ENCODE measurements around the gene BMP5. TPM values are rescaled to one million over a fixed set of nuclear protein-coding genes. Genes with fewer than 3 reads are reported as not detected.

The BMP5 gene
- total RNA-seq, 1 donor from 2014 or later = 2.2 TPM

DNA sequence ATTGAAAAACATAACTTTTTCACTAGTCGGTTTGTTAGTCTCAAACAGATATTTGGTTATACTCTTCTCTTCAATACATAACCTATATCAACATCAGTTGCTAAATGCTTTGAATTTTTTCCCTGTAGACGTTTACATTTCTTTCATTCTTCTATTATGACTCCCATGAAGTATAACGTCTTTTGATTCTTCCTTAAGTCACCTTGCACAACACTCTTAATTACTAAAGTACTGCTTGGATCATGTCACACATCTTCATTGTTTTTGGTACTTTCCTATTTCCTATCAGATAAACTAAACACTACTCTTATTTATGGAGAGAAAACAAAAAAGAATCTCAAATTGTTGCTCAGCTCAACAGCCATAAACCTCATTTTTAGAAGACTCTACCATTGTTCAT lies 23.0 kb upstream of the BMP5 start:
- Mint-ChIP-seq H3K27ac (ENCODE audit: unreplicated experiment) (no peak overlapping the region), H3K27me3 (ENCODE audit: low read depth) (no peaks in the 10 kb centered on the region), H3K36me3 (ENCODE audit: low read depth) (no peaks in the 10 kb centered on the region), H3K4me3 (no peak overlapping the region), H3K4me1 (peaks cover 4% of the 10 kb centered on the region), H3K9me3 (no peaks in the 10 kb centered on the region)
- DNase-seq (ENCODE audit: low read depth, low spot score) = no peak
- TF ChIP-seq, protein P1, sequence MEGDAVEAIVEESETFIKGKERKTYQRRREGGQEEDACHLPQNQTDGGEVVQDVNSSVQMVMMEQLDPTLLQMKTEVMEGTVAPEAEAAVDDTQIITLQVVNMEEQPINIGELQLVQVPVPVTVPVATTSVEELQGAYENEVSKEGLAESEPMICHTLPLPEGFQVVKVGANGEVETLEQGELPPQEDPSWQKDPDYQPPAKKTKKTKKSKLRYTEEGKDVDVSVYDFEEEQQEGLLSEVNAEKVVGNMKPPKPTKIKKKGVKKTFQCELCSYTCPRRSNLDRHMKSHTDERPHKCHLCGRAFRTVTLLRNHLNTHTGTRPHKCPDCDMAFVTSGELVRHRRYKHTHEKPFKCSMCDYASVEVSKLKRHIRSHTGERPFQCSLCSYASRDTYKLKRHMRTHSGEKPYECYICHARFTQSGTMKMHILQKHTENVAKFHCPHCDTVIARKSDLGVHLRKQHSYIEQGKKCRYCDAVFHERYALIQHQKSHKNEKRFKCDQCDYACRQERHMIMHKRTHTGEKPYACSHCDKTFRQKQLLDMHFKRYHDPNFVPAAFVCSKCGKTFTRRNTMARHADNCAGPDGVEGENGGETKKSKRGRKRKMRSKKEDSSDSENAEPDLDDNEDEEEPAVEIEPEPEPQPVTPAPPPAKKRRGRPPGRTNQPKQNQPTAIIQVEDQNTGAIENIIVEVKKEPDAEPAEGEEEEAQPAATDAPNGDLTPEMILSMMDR (conservative IDR thresholded peaks at IDR 0.05) = no peak

DNA sequence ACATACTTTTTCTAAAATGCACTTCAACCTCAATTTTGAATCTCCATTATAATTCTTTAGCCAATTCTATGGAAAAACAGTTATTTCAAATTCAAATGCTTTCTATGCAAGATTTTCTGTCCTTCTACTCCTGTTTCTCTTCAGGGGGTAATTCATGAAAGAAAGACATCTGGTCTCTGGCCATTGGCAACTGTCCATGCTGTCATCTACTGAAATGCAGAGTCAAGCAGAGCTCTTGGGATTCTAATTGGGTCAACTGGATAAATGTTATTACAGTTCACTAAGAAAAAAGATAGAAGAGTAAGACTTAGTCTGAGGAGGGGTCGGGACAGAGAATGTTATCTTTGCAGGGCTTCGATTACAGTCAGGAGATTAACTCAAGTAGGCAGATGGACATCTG lies 22.0 kb upstream of the BMP5 start:
- H3K4me1 Mint-ChIP-seq = no peaks in the 10 kb centered on the region
- no peaks in the 10 kb centered on the region for H3K27me3 Mint-ChIP-seq (ENCODE audit: low read depth)
- DNase-seq (ENCODE audit: low read depth, low spot score) = no peak
- TF ChIP-seq, protein P1 (conservative IDR thresholded peaks at IDR 0.05) = no peak
- no peak overlapping the region for H3K27ac Mint-ChIP-seq (ENCODE audit: unreplicated experiment)
- H3K4me3 Mint-ChIP-seq = no peak overlapping the region
- no peaks in the 10 kb centered on the region for H3K36me3 Mint-ChIP-seq (ENCODE audit: low read depth)
- H3K9me3 Mint-ChIP-seq = no peaks in the 10 kb centered on the region

DNA sequence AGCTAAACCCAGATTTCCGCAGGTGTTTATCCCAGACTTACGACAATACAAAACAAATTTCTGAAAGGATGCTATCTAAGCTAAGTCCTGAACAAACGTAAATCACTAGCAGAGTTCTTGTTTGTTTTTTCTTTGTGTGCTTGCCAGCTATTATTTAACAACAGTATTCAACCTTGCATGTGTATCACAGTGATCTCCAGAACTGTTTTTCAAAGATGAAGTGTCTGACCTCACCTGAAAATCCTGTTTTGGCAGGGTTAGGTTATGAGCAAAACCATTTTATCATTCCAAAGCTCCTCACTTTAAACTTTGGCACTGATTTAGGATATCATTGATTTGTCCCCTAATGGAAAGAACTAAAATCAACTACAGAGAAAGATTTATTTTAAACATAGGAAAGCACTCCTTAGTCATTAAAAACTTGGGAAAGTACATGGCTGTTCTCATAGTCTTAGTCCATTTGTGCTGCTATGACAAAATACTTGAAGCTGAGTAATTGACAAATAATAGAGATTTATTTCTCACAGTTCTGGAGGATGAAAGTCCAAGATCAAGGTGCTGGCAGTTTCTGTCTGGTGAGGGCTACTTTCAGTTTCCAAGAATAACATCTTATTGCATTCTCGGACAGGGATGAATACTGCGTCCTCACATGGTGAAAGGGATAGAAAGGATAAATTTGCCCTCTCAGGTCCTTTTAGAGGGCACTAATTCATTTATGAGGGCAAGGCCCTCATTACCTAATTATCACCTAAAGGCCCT lies 20.8 kb upstream of the BMP5 start:
- TF ChIP-seq, protein P1 (conservative IDR thresholded peaks at IDR 0.05) = no peak
- Mint-ChIP-seq H3K4me1 (no peaks in the 10 kb centered on the region), H3K4me3 (no peak overlapping the region), H3K27me3 (ENCODE audit: low read depth) (no peaks in the 10 kb centered on the region), H3K36me3 (ENCODE audit: low read depth) (no peaks in the 10 kb centered on the region), H3K27ac (ENCODE audit: unreplicated experiment) (no peak overlapping the region), H3K9me3 (peaks cover 2% of the 10 kb centered on the region)
- DNase-seq (ENCODE audit: low read depth, low spot score) = no peak

- H3K9me3 Mint-ChIP-seq = peaks cover 2% of the 10 kb centered on the region
- DNase-seq (ENCODE audit: low read depth, low spot score) = no peak
- H3K27me3 Mint-ChIP-seq (ENCODE audit: low read depth) = no peaks in the 10 kb centered on the region
- no peaks in the 10 kb centered on the region for H3K4me1 Mint-ChIP-seq
- H3K27ac Mint-ChIP-seq (ENCODE audit: unreplicated experiment) = no peak overlapping the region
- H3K4me3 Mint-ChIP-seq = no peak overlapping the region
- TF ChIP-seq, protein P1 (conservative IDR thresholded peaks at IDR 0.05) = no peak
- no peaks in the 10 kb centered on the region for H3K36me3 Mint-ChIP-seq (ENCODE audit: low read depth)
These were observed 17.5 kb upstream of the BMP5 start for GRCh38 chr6:55892749-55893357.

GRCh38 chr6:55888917-55889316 lies 13.5 kb upstream of the BMP5 start:
- TF ChIP-seq, protein P1 (conservative IDR thresholded peaks at IDR 0.05) = no peak

More at GRCh38 chr6:55888917-55889316, 13.5 kb upstream of the BMP5 start:
- Mint-ChIP-seq H3K4me3 (no peak overlapping the region), H3K27me3 (ENCODE audit: low read depth) (no peaks in the 10 kb centered on the region), H3K9me3 (peaks cover 2% of the 10 kb centered on the region), H3K4me1 (no peaks in the 10 kb centered on the region), H3K27ac (ENCODE audit: unreplicated experiment) (no peak overlapping the region), H3K36me3 (ENCODE audit: low read depth) (no peaks in the 10 kb centered on the region)
- no peak for DNase-seq (ENCODE audit: low read depth, low spot score)

Data from neural crest cell (in vitro differentiated cells).